CD14-positive monocyte (primary cell): ENCODE results near the gene GRM2. TPM values are rescaled to one million over a fixed set of nuclear protein-coding genes. Genes with fewer than 3 reads are reported as not detected.

ENCODE experiments used
- DNase-seq, 3 donors: peaks; one replicate each; pipeline ENCODE4 v3.0.0-alpha.2; 2011 to 2022
- H2AFZ ChIP-seq: 2 replicates; pipeline ENCODE4 v1.6.0; 2012; ENCODE audit warnings: mild to moderate bottlenecking, low read depth, low read length, inconsistent platforms; ENCODE audit not compliant: insufficient read depth, poor library complexity, severe bottlenecking
- H3K27ac ChIP-seq, 2 donors: 1 replicate in 1 of 2; 2 replicates in 1 of 2; pipeline ENCODE4 v1.5.1; 2012 to 2013; ENCODE audit warnings: low read length in 2 of 2, control low read depth in 1 of 2, inconsistent platforms in 1 of 2, low read depth in 1 of 2, mild to moderate bottlenecking in 1 of 2
- H3K27me3 ChIP-seq, 2 donors: one replicate each; pipeline versions ENCODE4 v1.6.0 to v1.6.1; 2011 to 2013; ENCODE audit warnings: low read length in 2 of 2; ENCODE audit not compliant: control insufficient read depth in 2 of 2, insufficient read depth in 2 of 2
- H3K36me3 ChIP-seq, 2 donors: replicated peaks in 1 of 2; 1 replicate in 1 of 2; 2 replicates in 1 of 2; pipeline versions ENCODE4 v1.5.1 to v1.6.1; 2012 to 2013; ENCODE audit warnings: low read length in 2 of 2, control low read depth in 1 of 2, inconsistent platforms in 1 of 2, mild to moderate bottlenecking in 1 of 2; ENCODE audit not compliant: insufficient read depth in 2 of 2, control insufficient read depth in 1 of 2
- H3K4me1 ChIP-seq, 2 donors: 1 replicate in 1 of 2; 2 replicates in 1 of 2; pipeline versions ENCODE4 v1.5.1 to v1.6.1; 2012 to 2013; ENCODE audit warnings: low read length in 2 of 2, control low read depth in 1 of 2, inconsistent platforms in 1 of 2, mild to moderate bottlenecking in 1 of 2, moderate library complexity in 1 of 2; ENCODE audit not compliant: insufficient read depth in 2 of 2, control insufficient read depth in 1 of 2
- H3K4me2 ChIP-seq: replicated peaks from 2 replicates; pipeline ENCODE3; 2012; ENCODE audit warnings: low read length, moderate library complexity, mild to moderate bottlenecking; ENCODE audit not compliant: poor library complexity, severe bottlenecking; ENCODE audit errors: extremely low read depth
- H3K4me3 ChIP-seq, 3 experiments: fragments of 200-600 bp in 1 of 3; sonication (generic) in 1 of 3; replicated peaks in 1 of 3; 1 replicate in 2 of 3; 2 replicates in 1 of 3; pipeline ENCODE4 v1.5.1; 2011 to 2013; ENCODE audit warnings: low read length in 3 of 3, mild to moderate bottlenecking in 3 of 3, control low read depth in 2 of 3, low read depth in 2 of 3, inconsistent platforms in 1 of 3, moderate library complexity in 1 of 3
- H3K79me2 ChIP-seq: 2 replicates; pipeline ENCODE4 v1.6.0; 2012; ENCODE audit warnings: mild to moderate bottlenecking, control low read depth, inconsistent platforms, low read length, moderate library complexity; ENCODE audit not compliant: insufficient read depth
- H3K9ac ChIP-seq: 2 replicates; pipeline ENCODE4 v1.6.0; 2017; ENCODE audit warnings: low read length, mild to moderate bottlenecking; ENCODE audit not compliant: insufficient read depth, poor library complexity, severe bottlenecking
- H3K9me3 ChIP-seq, 2 donors: replicated peaks in 1 of 2; 1 replicate in 1 of 2; 2 replicates in 1 of 2; pipeline versions ENCODE4 v1.5.1 to v1.6.1; 2012 to 2013; ENCODE audit warnings: low read length in 2 of 2, control low read depth in 1 of 2; ENCODE audit not compliant: control insufficient read depth in 1 of 2, insufficient read depth in 1 of 2
- H4K20me1 ChIP-seq: 2 replicates; pipeline ENCODE4 v1.6.0; 2012; ENCODE audit warnings: mild to moderate bottlenecking, low read length, control low read depth, moderate library complexity; ENCODE audit not compliant: insufficient read depth
- H3K27ac Mint-ChIP-seq, 7 donors: one replicate each; pipeline ENCODE4 v1.8.0; 2020; ENCODE audit warnings: mild to moderate bottlenecking in 7 of 7, mixed read lengths in 7 of 7, moderate library complexity in 6 of 7, inconsistent platforms in 2 of 7
- H3K27me3 Mint-ChIP-seq, 3 donors: one replicate each; pipeline ENCODE4 v1.8.0; 2021 to 2022; ENCODE audit warnings: low read depth in 3 of 3, mild to moderate bottlenecking in 3 of 3, mixed read lengths in 3 of 3, moderate library complexity in 3 of 3, inconsistent platforms in 1 of 3
- H3K36me3 Mint-ChIP-seq, 2 donors: one replicate each; pipeline ENCODE4 v1.8.0; 2020; ENCODE audit warnings: mixed read lengths in 2 of 2, inconsistent platforms in 1 of 2, mild to moderate bottlenecking in 1 of 2
- H3K4me1 Mint-ChIP-seq: one replicate; pipeline ENCODE4 v1.8.0; 2020; ENCODE audit warnings: mild to moderate bottlenecking, mixed read lengths
- H3K4me3 Mint-ChIP-seq, 2 donors: one replicate each; pipeline ENCODE4 v1.8.0; 2020; ENCODE audit warnings: mild to moderate bottlenecking in 2 of 2, mixed read lengths in 2 of 2, moderate library complexity in 1 of 2
- H3K9me3 Mint-ChIP-seq, 7 donors: one replicate each; pipeline ENCODE4 v1.8.0; 2020 to 2022; ENCODE audit warnings: mixed read lengths in 7 of 7, mild to moderate bottlenecking in 6 of 7, moderate library complexity in 6 of 7, inconsistent platforms in 2 of 7
- CTCF ChIP-seq: fragments of 200-600 bp; IDR thresholded peaks from one replicate; pipeline ENCODE4 v1.8.0; 2022; ENCODE audit warnings: antibody characterized with exemption, mild to moderate bottlenecking
- WGBS: methylation state at CpG from one replicate; pipeline ENCODE4 v1.1.5; 2013; ENCODE audit warnings: missing lambda C conversion rate; ENCODE audit not compliant: insufficient coverage; 5-methylcytosine and 5-hydroxymethylcytosine counted together
- intact Hi-C, 2 donors: fragments of 100-400 bp; cut with micrococcal nuclease; formaldehyde crosslinking; loops; one replicate each; pipeline versions ENCODE4 v1.15.0 to v1.15.1; 2023
- polyA plus RNA-seq, 3 donors: library from polyadenylated mRNA; depleted of rRNA in 1 of 3; unstranded in 2 of 3; stranded (reverse) in 1 of 3; fragments of 300-500 nt in 2 of 3; fragments of >200 nt in 1 of 3; fragmentation: Illumina TruSeq in 2 of 3; gene quantifications; 1 replicate in 2 of 3; 2 replicates in 1 of 3; pipeline ENCODE4 v1.2.3, GENCODE V29; 2012 to 2021

Gene GRM2
- polyA plus RNA-seq, 3 donors = 0.72 TPM; not detected in 2

GRCh38 chr3:51700403-51700802, 6.5 kb upstream of the GRM2 start:
- Histone ChIP-seq H4K20me1 (peaks cover 50% of the 10 kb centered on the region), H3K79me2 (peaks cover under 1% of the 10 kb centered on the region), H2AFZ (no peak overlapping the region), H3K9me3 (no peaks in the 10 kb centered on the region), H3K9ac (no peak overlapping the region), H3K4me3 (no peak overlapping the region), H3K4me2 (no peak overlapping the region), H3K27ac (no peak overlapping the region), H3K4me1 (no peaks in the 10 kb centered on the region), H3K36me3 (peaks cover 93 to 100% of the 10 kb centered on the region in 2 donors), H3K27me3 (no peaks in the 10 kb centered on the region)
- TF ChIP-seq CTCF = no peak
- Mint-ChIP-seq H3K4me1 (no peaks in the 10 kb centered on the region), H3K36me3 (peaks cover 81 to 94% of the 10 kb centered on the region in 2 donors), H3K9me3 (no peaks in the 10 kb centered on the region), H3K27me3 (peaks cover 0 to 2% (median 0%) of the 10 kb centered on the region in 3 donors), H3K4me3 (no peak overlapping the region), H3K27ac (peak overlapping the region in 1 of 7 donors; percentile 16)
- no peak for DNase-seq
- intact Hi-C loops = no loop called here
- WGBS = 100% methylated on average over 1 of the region's 2 CpGs

GRCh38 chr3:51702156-51702555, 4.7 kb upstream of the GRM2 start:
- H3K4me1 Mint-ChIP-seq = no peaks in the 10 kb centered on the region
- H3K27me3 ChIP-seq = peaks cover 0 to 4% of the 10 kb centered on the region in 2 donors
- WGBS = no CpG with 5 or more reads among the region's 2 CpGs
- H3K36me3 Mint-ChIP-seq = peaks cover 76 to 87% of the 10 kb centered on the region in 2 donors
- peaks cover 82 to 90% of the 10 kb centered on the region in 2 donors for H3K36me3 ChIP-seq
- no peak overlapping the region for H3K4me3 Mint-ChIP-seq
- intact Hi-C loops = no loop called here
- no peak overlapping the region for H3K4me3 ChIP-seq
- no peaks in the 10 kb centered on the region for H3K9me3 ChIP-seq
- H3K4me1 ChIP-seq = no peaks in the 10 kb centered on the region
- no peaks in the 10 kb centered on the region for H3K9me3 Mint-ChIP-seq
- H3K9ac ChIP-seq = no peak overlapping the region
- no peak overlapping the region for H2AFZ ChIP-seq
- H3K4me2 ChIP-seq = no peak overlapping the region
- TF ChIP-seq CTCF = no peak
- H4K20me1 ChIP-seq = peaks cover 44% of the 10 kb centered on the region
- DNase-seq = no peak
- H3K79me2 ChIP-seq = no peaks in the 10 kb centered on the region
- no peak overlapping the region for H3K27ac Mint-ChIP-seq
- H3K27me3 Mint-ChIP-seq = peaks cover 3 to 10% (median 5%) of the 10 kb centered on the region in 3 donors
- H3K27ac ChIP-seq = no peak overlapping the region
